SJCRH30 (cell line): ENCODE measurements around the gene RAB3GAP1. TPM values are rescaled to one million over a fixed set of nuclear protein-coding genes. Genes with fewer than 3 reads are reported as not detected.

Experiments
- DNase-seq, 2 experiments: peaks; one replicate each; pipeline ENCODE4 v3.0.0-alpha.2; 2015 to 2020
- H3K27ac ChIP-seq: fragments of 250-450 bp; sonication (Bioruptor Pico); 2 replicates; pipeline ENCODE4 v1.5.1; 2020; ENCODE audit warnings: mild to moderate bottlenecking, moderate library complexity
- H3K27me3 ChIP-seq: fragments of 250-450 bp; sonication (Bioruptor Pico); 2 replicates; pipeline ENCODE4 v1.5.1; 2020; ENCODE audit warnings: mild to moderate bottlenecking, moderate library complexity
- H3K36me3 ChIP-seq: fragments of 250-450 bp; sonication (Bioruptor Pico); 2 replicates; pipeline ENCODE4 v1.5.1; 2020; ENCODE audit warnings: mild to moderate bottlenecking, moderate library complexity
- H3K4me1 ChIP-seq: fragments of 250-450 bp; sonication (Bioruptor Pico); 2 replicates; pipeline ENCODE4 v1.5.1; 2020; ENCODE audit warnings: mild to moderate bottlenecking, moderate library complexity
- H3K4me3 ChIP-seq: fragments of 250-450 bp; sonication (Bioruptor Pico); 2 replicates; pipeline ENCODE4 v1.5.1; 2020; ENCODE audit warnings: mild to moderate bottlenecking, moderate library complexity
- H3K9me3 ChIP-seq: fragments of 250-450 bp; sonication (Bioruptor Pico); replicated peaks from 2 replicates; pipeline ENCODE4 v1.5.1; 2020; ENCODE audit warnings: mild to moderate bottlenecking, moderate library complexity
- total RNA-seq: library from RNA; depleted of rRNA; stranded (reverse); fragments of >200 nt; shearing (Covaris generic); gene quantifications from 2 replicates; pipeline ENCODE4 v1.2.3, GENCODE V29; 2014

The RAB3GAP1 gene
- total RNA-seq, 1 experiment from 2014 or later, result 52.9 TPM

- Histone ChIP-seq H3K4me1 (no peaks in the 10 kb centered on the region), H3K9me3 (no peaks in the 10 kb centered on the region), H3K36me3 (no peaks in the 10 kb centered on the region), H3K27me3 (no peaks in the 10 kb centered on the region), H3K27ac (no peak overlapping the region), H3K4me3 (no peak overlapping the region)
- DNase-seq, result no peak
These were observed 14.3 kb upstream of the RAB3GAP1 start for GRCh38 chr2:135037831-135038230.

GRCh38 chr2:135043345-135043744 lies 8.7 kb upstream of the RAB3GAP1 start:
- no peak overlapping the region for H3K4me3 ChIP-seq
- DNase-seq, result peak in 1 of 2 experiments; percentile 17
- no peaks in the 10 kb centered on the region for H3K27me3 ChIP-seq
- no peaks in the 10 kb centered on the region for H3K36me3 ChIP-seq
- H3K27ac ChIP-seq, result no peak overlapping the region
- H3K9me3 ChIP-seq, result no peaks in the 10 kb centered on the region
- no peaks in the 10 kb centered on the region for H3K4me1 ChIP-seq

DNA sequence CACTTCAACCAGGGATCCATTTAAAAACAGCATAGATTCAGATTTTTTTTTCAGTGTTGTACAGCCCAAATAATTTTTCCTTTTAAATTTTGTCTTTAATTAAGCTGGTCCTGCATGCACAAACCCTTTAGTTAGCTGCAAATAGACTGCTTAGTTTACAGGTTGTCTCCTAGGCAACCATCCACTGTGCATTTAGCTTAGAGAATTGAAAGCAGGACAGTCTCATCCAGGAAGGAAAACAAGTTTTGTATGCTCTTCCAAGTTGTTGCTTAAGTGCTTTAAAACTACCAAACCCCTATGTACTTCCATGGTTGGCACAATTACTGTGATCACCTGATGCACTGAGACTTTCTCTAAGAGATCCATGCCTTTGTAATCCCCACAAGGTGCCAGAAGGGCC lies 4.8 kb upstream of the RAB3GAP1 start, which contains the start of gene MAP3K19:
TSS of gene MAP3K19 (minus strand) at position 148 of the 400 bp plus-strand sequence. CDS start 22,800 bp downstream, outside the sequence.
- Histone ChIP-seq H3K27me3 (no peaks in the 10 kb centered on the region), H3K4me3 (no peak within 1 kb of the TSS), H3K9me3 (no peaks in the 10 kb centered on the region), H3K27ac (no peak within 1 kb of the TSS), H3K36me3 (no peaks in the 10 kb centered on the region), H3K4me1 (no peaks in the 10 kb centered on the region)
- no peak for DNase-seq

DNA sequence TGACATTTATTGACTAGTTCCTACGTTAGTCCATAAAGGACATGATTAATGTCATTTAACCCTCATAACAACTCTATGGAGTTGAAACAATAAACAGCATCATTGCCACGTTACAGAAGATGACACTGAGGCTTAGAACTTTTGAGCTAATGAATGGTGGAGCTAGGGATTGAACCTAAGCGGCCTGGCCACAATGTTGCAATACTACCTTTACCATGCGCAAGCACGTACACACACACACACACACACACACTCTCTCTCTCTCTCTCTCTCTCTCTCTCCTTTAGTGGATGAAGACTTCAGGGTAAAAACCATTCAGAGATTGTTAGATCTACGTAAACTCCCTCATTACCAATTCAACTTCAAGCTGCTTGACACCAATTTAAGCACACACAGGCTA lies 4.0 kb upstream of the RAB3GAP1 start:
- Histone ChIP-seq H3K36me3 (no peaks in the 10 kb centered on the region), H3K9me3 (no peaks in the 10 kb centered on the region), H3K4me3 (no peak overlapping the region), H3K27ac (no peak overlapping the region), H3K27me3 (no peaks in the 10 kb centered on the region), H3K4me1 (peaks cover under 1% of the 10 kb centered on the region; the same call in 1 of the 2 replicates)
- no peak for DNase-seq

DNA sequence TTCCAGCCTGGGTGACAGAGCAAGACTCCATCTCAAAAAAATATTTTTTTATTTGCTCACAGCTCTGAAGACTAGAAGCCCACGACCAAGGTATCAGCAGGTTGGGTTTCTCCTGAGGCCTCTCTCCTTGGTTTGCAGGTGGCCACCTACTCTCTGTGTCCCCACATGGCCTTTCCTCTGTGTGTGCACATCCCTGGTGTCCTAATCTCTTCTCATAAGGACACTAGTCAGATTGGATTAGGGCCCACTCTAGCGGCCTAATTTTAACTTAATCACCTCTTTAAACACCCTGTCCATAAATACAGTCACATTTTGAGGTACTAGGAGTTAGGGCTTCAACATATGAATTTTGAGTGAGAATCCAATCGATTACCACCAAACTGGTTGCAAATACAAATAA lies 2.0 kb upstream of the RAB3GAP1 start:
- no peak overlapping the region for H3K27ac ChIP-seq
- H3K27me3 ChIP-seq, result no peaks in the 10 kb centered on the region
- no peak for DNase-seq
- no peaks in the 10 kb centered on the region for H3K9me3 ChIP-seq
- H3K4me3 ChIP-seq, result no peak overlapping the region
- peaks cover 4% of the 10 kb centered on the region; the same call in 1 of the 2 replicates for H3K4me1 ChIP-seq
- no peaks in the 10 kb centered on the region; the same call in 1 of the 2 replicates for H3K36me3 ChIP-seq

DNA sequence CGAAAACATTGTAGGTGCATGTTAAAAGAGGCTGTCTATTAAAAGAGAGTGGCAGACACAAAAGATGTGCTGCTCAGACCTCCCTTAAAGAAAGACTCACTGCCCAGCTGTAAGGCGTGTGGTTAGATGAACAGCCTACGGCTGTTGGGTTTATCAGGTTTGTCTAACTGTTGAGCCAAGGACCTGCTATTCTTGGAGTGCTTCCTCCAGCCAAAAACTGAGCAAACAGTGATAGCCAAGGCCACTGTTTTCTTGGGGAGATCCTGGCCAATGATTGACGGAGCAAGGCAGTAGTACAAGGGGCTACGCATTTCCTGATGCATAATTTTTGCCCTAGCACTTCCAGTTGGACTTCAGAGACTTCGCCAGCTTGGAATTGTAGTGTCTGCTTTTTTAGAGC lies 1.4 kb upstream of the RAB3GAP1 start:
- peaks cover 4% of the 10 kb centered on the region; the same call in 1 of the 2 replicates for H3K4me1 ChIP-seq
- no peak overlapping the region for H3K4me3 ChIP-seq
- H3K27ac ChIP-seq, result no peak overlapping the region
- H3K27me3 ChIP-seq, result no peaks in the 10 kb centered on the region
- no peaks in the 10 kb centered on the region; the same call in 1 of the 2 replicates for H3K36me3 ChIP-seq
- no peak for DNase-seq
- no peaks in the 10 kb centered on the region for H3K9me3 ChIP-seq

- Histone ChIP-seq H3K27me3 (no peaks in the 10 kb centered on the region), H3K9me3 (no peaks in the 10 kb centered on the region), H3K36me3 (peaks cover 11% of the 10 kb centered on the region), H3K4me1 (peaks cover 4% of the 10 kb centered on the region; the same call in 1 of the 2 replicates), H3K27ac (peak overlapping the region; percentile 85; the same call in 1 of the 2 replicates), H3K4me3 (peak overlapping the region; percentile 83)
- peak; percentile 16 to 32 for DNase-seq
These were observed 944 bp downstream of the RAB3GAP1 start for GRCh38 chr2:135052997-135053474.

- Histone ChIP-seq H3K9me3 (no peaks in the 10 kb centered on the region), H3K36me3 (peaks cover 24% of the 10 kb centered on the region), H3K4me3 (no peak overlapping the region), H3K27me3 (no peaks in the 10 kb centered on the region), H3K27ac (no peak overlapping the region), H3K4me1 (peaks cover 4% of the 10 kb centered on the region; the same call in 1 of the 2 replicates)
- DNase-seq, result no peak
These were observed 3.2 kb downstream of the RAB3GAP1 start for GRCh38 chr2:135055182-135055786.

DNA sequence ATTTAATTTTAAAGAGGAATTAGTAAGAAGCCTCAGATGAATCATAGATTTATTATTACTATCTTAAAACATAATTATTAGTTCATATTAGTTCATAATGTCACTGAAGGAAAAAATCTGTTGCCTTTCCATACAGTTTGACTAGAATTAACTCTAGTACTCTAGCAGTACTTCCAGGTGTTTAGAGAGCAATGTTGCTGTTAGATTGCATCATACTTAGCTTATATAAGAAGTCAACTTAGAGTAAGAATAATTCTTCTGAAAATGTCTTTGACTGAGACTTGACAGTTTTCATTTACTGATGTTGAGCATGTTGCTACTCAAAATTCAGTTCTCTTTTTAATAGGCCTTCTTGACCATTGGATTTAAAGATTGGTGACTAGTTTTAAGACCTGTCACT lies 4.7 kb downstream of the RAB3GAP1 start:
- DNase-seq, result no peak

GRCh38 chr2:135059577-135059976 lies 7.5 kb downstream of the RAB3GAP1 start:
- DNase-seq, result no peak
- Histone ChIP-seq H3K27me3 (no peaks in the 10 kb centered on the region), H3K9me3 (no peaks in the 10 kb centered on the region), H3K4me1 (no peaks in the 10 kb centered on the region), H3K4me3 (no peak overlapping the region), H3K36me3 (peaks cover 51% of the 10 kb centered on the region), H3K27ac (no peak overlapping the region)

More for the DNA sequence above, 4.7 kb downstream of the RAB3GAP1 start:
- no peak overlapping the region for H3K4me3 ChIP-seq
- peaks cover 4% of the 10 kb centered on the region; the same call in 1 of the 2 replicates for H3K4me1 ChIP-seq
- no peaks in the 10 kb centered on the region for H3K9me3 ChIP-seq
- no peak overlapping the region for H3K27ac ChIP-seq
- no peaks in the 10 kb centered on the region for H3K27me3 ChIP-seq
- peaks cover 37% of the 10 kb centered on the region for H3K36me3 ChIP-seq

DNA sequence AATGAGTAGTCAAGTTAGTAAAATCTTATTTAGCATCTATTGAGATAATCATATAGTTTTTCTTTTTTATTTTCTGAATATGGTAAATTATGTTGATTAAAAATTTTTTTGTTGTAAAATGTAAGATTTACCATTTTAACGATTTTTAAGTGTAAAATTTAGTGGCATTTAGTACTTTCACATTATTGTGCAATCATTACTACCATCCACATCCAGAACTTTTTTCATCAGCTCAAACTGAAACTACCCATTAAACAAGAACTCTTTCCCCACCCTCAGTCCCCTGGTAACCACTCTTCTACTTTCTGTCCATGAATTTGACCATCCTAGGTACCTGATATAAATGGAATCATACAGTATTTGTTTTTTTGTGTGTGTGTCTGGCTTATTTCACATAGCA lies 11.1 kb downstream of the RAB3GAP1 start:
- H3K9me3 ChIP-seq, result no peaks in the 10 kb centered on the region
- H3K36me3 ChIP-seq, result peaks cover 50% of the 10 kb centered on the region
- DNase-seq, result no peak

GRCh38 chr2:135064149-135064548 lies 12.1 kb downstream of the RAB3GAP1 start:
- Histone ChIP-seq H3K27ac (no peak overlapping the region), H3K27me3 (no peaks in the 10 kb centered on the region), H3K36me3 (peaks cover 46% of the 10 kb centered on the region), H3K4me3 (no peak overlapping the region), H3K4me1 (no peaks in the 10 kb centered on the region), H3K9me3 (no peaks in the 10 kb centered on the region)
- DNase-seq, result no peak

More for the DNA sequence above, 11.1 kb downstream of the RAB3GAP1 start:
- Histone ChIP-seq H3K27me3 (no peaks in the 10 kb centered on the region), H3K27ac (no peak overlapping the region), H3K4me1 (no peaks in the 10 kb centered on the region), H3K4me3 (no peak overlapping the region)

GRCh38 chr2:135066710-135067109 lies 14.6 kb downstream of the RAB3GAP1 start:
- Histone ChIP-seq H3K36me3 (peaks cover 41% of the 10 kb centered on the region), H3K4me1 (no peaks in the 10 kb centered on the region), H3K9me3 (peaks cover 6% of the 10 kb centered on the region; the same call in 1 of the 2 replicates), H3K4me3 (no peak overlapping the region), H3K27ac (no peak overlapping the region), H3K27me3 (no peaks in the 10 kb centered on the region)
- DNase-seq, result no peak

DNA sequence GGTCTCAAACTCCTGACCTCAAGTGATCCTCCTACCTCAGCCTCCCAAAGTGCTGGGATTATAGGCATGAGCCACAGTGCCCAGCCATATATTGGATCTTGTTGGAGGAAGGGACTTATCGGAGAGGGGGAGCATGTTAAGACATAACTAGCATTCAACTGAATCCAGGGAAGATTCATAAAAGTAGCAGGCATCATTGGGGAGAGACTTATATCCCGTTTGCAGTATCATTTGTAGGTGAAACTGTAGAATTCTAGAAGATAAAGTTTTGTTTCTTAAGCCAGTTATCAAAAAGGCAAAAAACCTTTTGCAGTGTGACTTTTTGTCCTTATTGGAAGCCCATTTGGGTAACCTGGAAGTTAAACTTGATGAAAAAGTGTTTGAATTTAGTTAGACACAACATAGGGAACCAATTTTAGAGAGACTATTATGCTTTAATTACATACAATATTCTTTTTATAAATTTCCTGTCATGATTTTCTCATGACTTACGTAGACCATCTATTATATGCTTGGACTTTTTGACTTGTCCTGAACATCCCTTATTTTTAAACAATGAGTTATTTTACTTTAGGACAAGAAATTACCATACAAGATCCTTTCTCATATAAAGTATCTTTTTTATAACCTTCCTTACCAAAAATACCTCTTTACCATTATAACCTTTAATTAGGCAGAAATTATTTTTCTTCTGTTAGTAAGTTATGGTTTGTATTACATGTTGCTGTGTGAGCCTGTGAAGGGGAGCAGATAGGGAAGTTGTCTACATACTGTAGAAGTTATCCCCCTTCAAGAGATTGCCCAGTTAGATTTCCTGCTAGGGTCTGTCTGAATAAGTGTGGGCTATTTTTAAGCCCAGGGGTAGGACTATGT lies 20.3 kb downstream of the RAB3GAP1 start:
- no peak overlapping the region for H3K4me3 ChIP-seq
- H3K27ac ChIP-seq, result no peak overlapping the region
- peaks cover 21% of the 10 kb centered on the region for H3K9me3 ChIP-seq
- no peaks in the 10 kb centered on the region for H3K27me3 ChIP-seq
- no peaks in the 10 kb centered on the region for H3K4me1 ChIP-seq
- peaks cover 27% of the 10 kb centered on the region for H3K36me3 ChIP-seq
- peak in 1 of 2 experiments; percentile 46 for DNase-seq

DNA sequence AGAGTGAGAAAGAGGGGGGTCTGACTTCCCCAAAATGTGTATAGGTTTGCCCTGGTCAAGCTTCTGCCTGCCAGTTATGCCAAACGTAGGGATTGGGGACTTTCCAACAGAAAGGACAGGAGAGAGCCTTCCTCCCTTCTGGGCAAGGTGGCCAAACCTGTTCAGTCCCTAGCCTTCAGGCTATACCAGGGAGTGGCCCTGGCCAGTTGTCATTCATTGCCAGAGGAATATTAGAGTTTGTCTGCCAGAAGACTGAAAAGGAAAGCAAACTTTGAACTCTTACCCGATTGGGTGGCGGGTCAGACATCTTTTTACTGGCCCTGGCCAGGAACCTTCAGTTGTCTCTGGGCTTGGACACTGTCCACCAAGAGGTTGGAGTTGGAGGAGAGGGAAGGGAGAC lies 22.1 kb downstream of the RAB3GAP1 start:
- Histone ChIP-seq H3K36me3 (peaks cover 36% of the 10 kb centered on the region), H3K27me3 (no peaks in the 10 kb centered on the region), H3K27ac (no peak overlapping the region), H3K4me3 (no peak overlapping the region), H3K4me1 (no peaks in the 10 kb centered on the region), H3K9me3 (peaks cover 22% of the 10 kb centered on the region)
- no peak for DNase-seq
